ENCODE results near the gene MAP4K2.

The MAP4K2 gene

DNA sequence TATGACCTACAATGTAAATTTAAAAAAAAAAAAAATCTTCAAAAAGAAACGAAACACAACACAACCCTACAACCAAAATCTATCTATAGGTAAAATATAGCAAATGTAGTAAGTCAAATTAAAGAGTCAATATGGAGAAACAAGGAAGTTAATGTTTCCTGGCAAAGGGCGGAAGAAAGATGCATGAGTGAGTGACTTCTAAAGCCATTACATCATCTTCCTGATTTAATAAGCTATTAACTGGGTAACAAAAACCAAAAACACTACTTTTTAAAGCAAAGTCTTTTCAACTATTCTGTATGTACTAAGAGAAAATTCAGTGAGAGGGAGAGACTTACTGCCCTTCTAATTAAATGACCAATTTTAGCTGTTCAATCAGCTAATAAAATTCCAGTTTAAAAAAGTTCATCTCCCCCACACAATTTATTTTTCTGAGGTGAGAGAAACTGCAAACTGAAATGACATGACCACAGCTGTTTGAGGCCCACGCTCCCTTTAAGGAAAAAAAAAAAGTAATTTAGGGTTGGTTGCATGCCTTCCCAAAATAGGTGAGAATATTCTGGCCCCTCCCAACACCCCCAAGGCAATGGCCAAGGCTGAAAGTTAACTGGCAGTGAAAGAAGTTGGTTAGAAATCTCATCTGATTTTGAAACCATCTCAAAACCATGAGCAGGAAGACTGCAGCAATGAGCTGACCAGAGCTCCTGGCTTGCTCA lies 30.6 kb downstream of the MAP4K2 start:
- in situ Hi-C loops (cut with HindIII; ENCODE audit: low pct_ligation_motif_present, low sequenced_read_pairs) = no loop called here
- Histone ChIP-seq H3K36me3 (replicated peaks) (peaks cover 93% of the 10 kb centered on the region), H3K4me3 (ENCODE audit: low read depth, low read length) (no peak overlapping the region), H3K27me3 (replicated peaks) (no peaks in the 10 kb centered on the region), H3K27ac (no peak overlapping the region)
- no peak for DNase-seq
- TF ChIP-seq, protein P1, sequence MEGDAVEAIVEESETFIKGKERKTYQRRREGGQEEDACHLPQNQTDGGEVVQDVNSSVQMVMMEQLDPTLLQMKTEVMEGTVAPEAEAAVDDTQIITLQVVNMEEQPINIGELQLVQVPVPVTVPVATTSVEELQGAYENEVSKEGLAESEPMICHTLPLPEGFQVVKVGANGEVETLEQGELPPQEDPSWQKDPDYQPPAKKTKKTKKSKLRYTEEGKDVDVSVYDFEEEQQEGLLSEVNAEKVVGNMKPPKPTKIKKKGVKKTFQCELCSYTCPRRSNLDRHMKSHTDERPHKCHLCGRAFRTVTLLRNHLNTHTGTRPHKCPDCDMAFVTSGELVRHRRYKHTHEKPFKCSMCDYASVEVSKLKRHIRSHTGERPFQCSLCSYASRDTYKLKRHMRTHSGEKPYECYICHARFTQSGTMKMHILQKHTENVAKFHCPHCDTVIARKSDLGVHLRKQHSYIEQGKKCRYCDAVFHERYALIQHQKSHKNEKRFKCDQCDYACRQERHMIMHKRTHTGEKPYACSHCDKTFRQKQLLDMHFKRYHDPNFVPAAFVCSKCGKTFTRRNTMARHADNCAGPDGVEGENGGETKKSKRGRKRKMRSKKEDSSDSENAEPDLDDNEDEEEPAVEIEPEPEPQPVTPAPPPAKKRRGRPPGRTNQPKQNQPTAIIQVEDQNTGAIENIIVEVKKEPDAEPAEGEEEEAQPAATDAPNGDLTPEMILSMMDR (IDR thresholded peaks at IDR 0.05; ENCODE audit: low read depth, low read length, missing control alignments) = no peak

DNA sequence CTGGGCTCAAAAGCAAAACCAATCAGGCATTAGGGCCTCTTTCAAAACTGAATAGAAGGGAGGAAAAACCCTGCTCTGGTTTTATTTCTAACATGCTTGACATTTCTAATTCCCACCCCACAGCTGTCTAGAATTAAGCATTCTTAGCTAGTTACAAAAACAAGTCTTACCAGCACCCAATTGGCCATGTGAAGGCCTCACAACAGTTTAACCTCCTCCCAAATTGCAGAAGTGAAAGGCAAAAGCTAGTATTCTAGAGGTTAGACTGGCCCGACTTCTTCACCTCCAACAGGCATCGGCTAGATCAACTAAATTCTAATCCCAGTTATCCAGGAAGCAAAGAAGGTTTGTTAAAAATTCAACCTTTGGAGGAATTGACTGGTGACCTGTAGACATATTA lies 31.2 kb downstream of the MAP4K2 start:
- no peak for DNase-seq
- TF ChIP-seq, protein P1 (IDR thresholded peaks at IDR 0.05; ENCODE audit: low read depth, low read length, missing control alignments) = no peak
- H3K36me3 ChIP-seq (replicated peaks) = peaks cover 96% of the 10 kb centered on the region
- no peaks in the 10 kb centered on the region for H3K27me3 ChIP-seq (replicated peaks)
- no peak overlapping the region for H3K4me3 ChIP-seq (ENCODE audit: low read depth, low read length)
- no peak overlapping the region for H3K27ac ChIP-seq
- in situ Hi-C loops (cut with HindIII; ENCODE audit: low pct_ligation_motif_present, low sequenced_read_pairs) = no loop called here

DNA sequence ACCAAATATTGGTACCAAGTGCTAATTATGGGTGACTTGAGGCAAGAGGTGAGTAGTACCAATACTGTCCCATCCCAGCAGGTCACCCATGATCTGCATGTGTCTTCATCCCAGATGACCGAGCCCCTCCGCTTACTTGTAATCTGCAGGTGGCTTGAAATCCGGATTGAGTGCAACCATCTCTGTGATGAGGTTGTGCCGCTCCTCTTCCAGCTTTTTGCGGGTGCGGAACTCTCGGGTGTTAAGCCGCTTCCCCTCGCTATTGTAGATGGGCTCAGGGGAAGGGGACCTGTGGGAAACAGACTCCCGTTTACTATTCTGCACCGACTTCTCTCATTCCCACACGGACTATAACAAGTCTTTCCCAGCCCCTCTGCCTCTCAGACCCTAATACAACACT lies 32.9 kb downstream of the MAP4K2 start:
- no peak overlapping the region for H3K27ac ChIP-seq
- no peak for DNase-seq
- in situ Hi-C loops (cut with HindIII; ENCODE audit: low pct_ligation_motif_present, low sequenced_read_pairs) = no loop called here

DNA sequence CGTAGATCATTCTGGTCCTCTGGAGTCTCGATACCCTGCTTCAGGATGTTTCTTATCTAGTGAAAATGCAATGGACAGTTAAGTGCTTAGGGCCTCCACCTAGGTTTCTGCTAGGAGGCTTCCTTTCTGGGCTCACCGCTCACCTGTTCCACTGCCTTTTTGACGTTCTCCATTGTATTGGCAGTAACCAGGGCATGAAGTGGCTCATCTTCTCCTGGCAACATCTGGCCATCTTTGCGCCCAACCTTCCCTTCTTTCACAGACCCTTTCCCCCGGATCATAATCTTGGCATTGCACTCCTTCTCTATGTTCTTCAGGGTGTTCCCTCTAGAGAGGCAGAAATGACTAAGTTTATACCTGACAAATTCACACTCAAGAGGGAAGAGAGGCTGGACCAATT lies 33.7 kb downstream of the MAP4K2 start:
- H3K4me3 ChIP-seq (ENCODE audit: low read depth, low read length) = no peak overlapping the region
- DNase-seq = no peak
- in situ Hi-C loops (cut with HindIII; ENCODE audit: low pct_ligation_motif_present, low sequenced_read_pairs) = no loop called here

More for the DNA sequence above, 32.9 kb downstream of the MAP4K2 start:
- Histone ChIP-seq H3K27me3 (replicated peaks) (no peaks in the 10 kb centered on the region), H3K4me3 (ENCODE audit: low read depth, low read length) (no peak overlapping the region), H3K36me3 (replicated peaks) (peaks cover 92% of the 10 kb centered on the region)
- TF ChIP-seq, protein P1 (IDR thresholded peaks at IDR 0.05; ENCODE audit: low read depth, low read length, missing control alignments) = no peak

DNA sequence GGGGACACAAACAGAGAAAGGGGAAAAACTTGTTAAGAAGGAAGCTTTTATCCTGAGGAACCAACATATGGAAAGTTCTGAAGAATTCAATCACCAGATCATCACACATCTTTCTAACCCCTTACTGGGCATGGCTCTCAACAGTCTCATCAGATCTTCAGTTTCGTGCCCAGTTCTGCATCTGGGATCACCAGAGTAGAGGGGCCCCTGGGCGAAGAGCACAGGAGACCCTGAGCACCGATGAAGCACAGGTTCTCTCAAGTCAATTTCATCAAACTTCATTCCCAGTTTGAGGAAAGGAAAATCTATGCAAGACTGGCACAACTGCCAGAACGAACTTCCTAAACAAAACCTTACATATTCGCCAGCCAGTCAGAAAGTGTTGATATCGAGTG lies 34.7 kb downstream of the MAP4K2 start:
- in situ Hi-C loops (cut with HindIII; ENCODE audit: low pct_ligation_motif_present, low sequenced_read_pairs) = no loop called here
- Histone ChIP-seq H3K27me3 (replicated peaks) (no peaks in the 10 kb centered on the region), H3K36me3 (replicated peaks) (peaks cover 93% of the 10 kb centered on the region), H3K4me3 (ENCODE audit: low read depth, low read length) (no peak overlapping the region), H3K27ac (no peak overlapping the region)
- no peak for DNase-seq
- TF ChIP-seq, protein P1 (IDR thresholded peaks at IDR 0.05; ENCODE audit: low read depth, low read length, missing control alignments) = no peak

More for the DNA sequence above, 33.7 kb downstream of the MAP4K2 start:
- no peak overlapping the region for H3K27ac ChIP-seq
- H3K36me3 ChIP-seq (replicated peaks) = peaks cover 92% of the 10 kb centered on the region
- H3K27me3 ChIP-seq (replicated peaks) = no peaks in the 10 kb centered on the region
- TF ChIP-seq, protein P1 (IDR thresholded peaks at IDR 0.05; ENCODE audit: low read depth, low read length, missing control alignments) = no peak
